IPS DF 4.7 (cell line): ENCODE data around the gene UTP14C.
"Not testable (repeated sequence)": the region's sequence is repeated elsewhere in the genome, so short reads cannot be mapped to it uniquely, and the experiment has no call there.

ENCODE experiments used
- DNase-seq: peaks from one replicate; pipeline ENCODE4 v3.0.0-alpha.2; 2013; ENCODE audit warnings: low spot score; ENCODE audit errors: extremely low read depth

The UTP14C gene

GRCh38 chr13:52024481-52024880, at the start of gene UTP14C:
Gene UTP14C, plus strand, starts transcription at chr13:52024691. Its CDS starts 4,114 bp downstream, at chr13:52028805.
- DNase-seq = no peak

- DNase-seq = no peak
Observed at GRCh38 chr13:51976423-51976822, 48.1 kb upstream of the UTP14C start.

- DNase-seq = no peak
Observed at GRCh38 chr13:51976890-51977289, 47.6 kb upstream of the UTP14C start.

GRCh38 chr13:51977625-51978024, 46.9 kb upstream of the UTP14C start:
- DNase-seq = no peak

- no peak for DNase-seq
Observed at GRCh38 chr13:51978796-51979556, 45.5 kb upstream of the UTP14C start.

GRCh38 chr13:51980908-51981307, 43.6 kb upstream of the UTP14C start:
- DNase-seq = no peak

GRCh38 chr13:51981355-51981754, 43.1 kb upstream of the UTP14C start:
- no peak for DNase-seq

- not testable (repeated sequence) for DNase-seq
Observed at GRCh38 chr13:51983292-51983691, 41.2 kb upstream of the UTP14C start.

- DNase-seq = not testable (repeated sequence)
Observed at GRCh38 chr13:51984904-51985303, 39.6 kb upstream of the UTP14C start.

GRCh38 chr13:51988988-51989618, 35.4 kb upstream of the UTP14C start:
- no peak for DNase-seq

GRCh38 chr13:51993713-51994112, 30.8 kb upstream of the UTP14C start:
- DNase-seq = no peak

GRCh38 chr13:51995677-51996551, 28.6 kb upstream of the UTP14C start:
- no peak for DNase-seq

GRCh38 chr13:51996641-51997040, 27.9 kb upstream of the UTP14C start:
- DNase-seq = no peak

GRCh38 chr13:51997186-51997585, 27.3 kb upstream of the UTP14C start:
- DNase-seq = no peak

- no peak for DNase-seq
Observed at GRCh38 chr13:51997641-51998330, 26.7 kb upstream of the UTP14C start.

- no peak for DNase-seq
Observed at GRCh38 chr13:51998723-51999509, 25.6 kb upstream of the UTP14C start.

- DNase-seq = no peak
Observed at GRCh38 chr13:51999510-51999911, 25.0 kb upstream of the UTP14C start.

GRCh38 chr13:51999921-52000320, 24.6 kb upstream of the UTP14C start:
- DNase-seq = no peak

- DNase-seq = no peak
Observed at GRCh38 chr13:52001120-52001731, 23.3 kb upstream of the UTP14C start.

- no peak for DNase-seq
Observed at GRCh38 chr13:52002361-52002760, 22.1 kb upstream of the UTP14C start.
